ENCODE data around the gene CPM. TPM values are rescaled to one million over a fixed set of nuclear protein-coding genes. Genes with fewer than 3 reads are reported as not detected.

Gene CPM
- total and polyA plus RNA-seq, 10 of the 15 experiments (the other 5 are each of a cell fraction or from before 2014, with no cell fraction given), result 0.06 to 1.7 (median 0.41) TPM

DNA sequence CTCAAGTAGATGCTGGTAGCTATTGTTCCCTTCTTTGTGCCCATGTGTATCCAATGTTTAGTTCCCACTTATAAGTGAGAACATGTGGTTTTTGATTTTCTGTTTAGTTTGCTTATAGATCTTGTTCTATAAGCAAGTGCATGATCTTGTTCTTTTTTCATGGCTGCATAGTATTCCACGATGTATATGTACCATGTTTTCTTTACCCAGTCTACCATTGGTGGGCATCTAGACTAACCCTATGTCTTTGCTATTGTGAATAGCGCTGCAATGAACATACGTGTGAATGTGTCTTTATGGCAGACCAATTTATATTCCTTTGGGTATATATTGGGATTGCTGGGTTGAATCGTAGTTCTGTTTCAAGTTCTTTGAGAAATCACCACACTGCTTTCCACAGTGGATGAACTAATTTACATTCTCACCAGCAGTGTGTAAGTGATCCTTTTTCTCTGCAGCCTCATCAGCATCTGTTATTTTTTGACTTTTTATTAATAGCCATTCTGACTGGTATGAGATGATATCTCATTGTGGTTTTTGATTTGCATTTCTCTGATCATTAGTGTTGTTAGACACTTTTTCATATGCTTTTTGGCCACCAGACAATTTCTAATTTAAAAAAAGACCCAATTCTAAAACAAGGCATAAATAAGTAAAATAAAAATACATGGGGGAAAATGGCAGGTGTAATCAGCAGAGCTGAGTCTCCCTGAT, 50.6 kb downstream of the CPM start:
- H3K27me3 ChIP-seq (replicated peaks in 1 of 2; ENCODE audit: control insufficient read depth in 2 of 2, insufficient read depth in 2 of 2, low read length in 1 of 2), result no peaks in the 10 kb centered on the region
- TF ChIP-seq CREB1 (IDR thresholded peaks at IDR 0.05; ENCODE audit: low read depth) (no peak), MXI1 (IDR thresholded peaks at IDR 0.05; ENCODE audit: low read depth, low read length) (no peak), SMARCA5 (IDR thresholded peaks at IDR 0.05) (0 out of 2 replicates have a peak, but pooled peaks have one; percentile 36), MTA2 (IDR thresholded peaks at IDR 0.05; ENCODE audit: low read depth) (peak; percentile 40; the same call in 1 of the 2 replicates)
- TF ChIP-seq, protein P1, sequence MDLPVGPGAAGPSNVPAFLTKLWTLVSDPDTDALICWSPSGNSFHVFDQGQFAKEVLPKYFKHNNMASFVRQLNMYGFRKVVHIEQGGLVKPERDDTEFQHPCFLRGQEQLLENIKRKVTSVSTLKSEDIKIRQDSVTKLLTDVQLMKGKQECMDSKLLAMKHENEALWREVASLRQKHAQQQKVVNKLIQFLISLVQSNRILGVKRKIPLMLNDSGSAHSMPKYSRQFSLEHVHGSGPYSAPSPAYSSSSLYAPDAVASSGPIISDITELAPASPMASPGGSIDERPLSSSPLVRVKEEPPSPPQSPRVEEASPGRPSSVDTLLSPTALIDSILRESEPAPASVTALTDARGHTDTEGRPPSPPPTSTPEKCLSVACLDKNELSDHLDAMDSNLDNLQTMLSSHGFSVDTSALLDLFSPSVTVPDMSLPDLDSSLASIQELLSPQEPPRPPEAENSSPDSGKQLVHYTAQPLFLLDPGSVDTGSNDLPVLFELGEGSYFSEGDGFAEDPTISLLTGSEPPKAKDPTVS (IDR thresholded peaks at IDR 0.05; ENCODE audit: low read depth, low read length), result no peak
- no peaks in the 10 kb centered on the region for H3K4me1 ChIP-seq (ENCODE audit: control insufficient read depth, insufficient read depth, low read length)
- intact Hi-C loops (cut with micrococcal nuclease; ENCODE audit: unreplicated experiment) (no loop called here), in situ Hi-C loops (cut with MboI) (no loop called here)
- ChIA-PET CTCF (interaction anchor here (1.1 kb wide), 1 partner anchor 659 kb away, joined by 3 read pairs; no protein-coding TSS in a partner anchor), RAD21 (ENCODE audit: unreplicated experiment) (interaction anchor here (1.3 kb wide), 1 partner anchor 15 kb away, joined by 3 read pairs; no protein-coding TSS in a partner anchor), POLR2A (interaction anchor here (0.7 kb wide), 1 partner anchor 280 kb away, joined by 4 read pairs; no protein-coding TSS in a partner anchor), SMC1A (ENCODE audit: uncharacterized antibody, unreplicated experiment) (interaction anchor here (0.6 to 0.9 kb wide), 2 partner anchors 15 to 61 kb away, joined by 3 read pairs; no protein-coding TSS in a partner anchor)
- no peaks in the 10 kb centered on the region for H3K9me3 ChIP-seq (replicated peaks; ENCODE audit: control insufficient read depth, insufficient read depth, low read length)
- DNase-seq (ENCODE audit: low read depth, low spot score) (no peak), ATAC-seq (no peak), FAIRE-seq (no peak)
- H3K4me3 ChIP-seq, result no peak overlapping the region
- H3K79me2 ChIP-seq (ENCODE audit: control insufficient read depth, insufficient read depth, low read length), result no peaks in the 10 kb centered on the region
- H3K36me3 ChIP-seq (ENCODE audit: control insufficient read depth in 2 of 2, insufficient read depth in 2 of 2, low read length in 1 of 2), result no peaks in the 10 kb centered on the region
- no peak overlapping the region for H3K27ac ChIP-seq (ENCODE audit: control insufficient read depth, insufficient read depth)
- no peak overlapping the region for H2AFZ ChIP-seq (ENCODE audit: control insufficient read depth, low read depth, low read length)
- WGBS (ENCODE audit: insufficient coverage, insufficient replicate concordance, low lambda C conversion rate, missing lambda C conversion rate), result 26% methylated on average over 4 of the region's 4 CpGs
- no peaks in the 10 kb centered on the region for H4K20me1 ChIP-seq (ENCODE audit: control insufficient read depth, insufficient read depth)
- no peak overlapping the region for H3K9ac ChIP-seq (ENCODE audit: control insufficient read depth, insufficient read depth, low read length)
- H3K4me2 ChIP-seq (ENCODE audit: control insufficient read depth, insufficient read depth), result no peak overlapping the region
- BruUV-seq (replicated peaks), result no TSS peak

Measured in GM12878 (cell line).